GM21390 (cell line): ENCODE measurements around the gene SLC44A1.

ENCODE experiments used
- ATAC-seq: cut with Tn5 transposase; IDR thresholded peaks from one replicate; pipeline ENCODE4 v1.9.1; 2021; ENCODE audit not compliant: unreplicated experiment

Gene SLC44A1

DNA sequence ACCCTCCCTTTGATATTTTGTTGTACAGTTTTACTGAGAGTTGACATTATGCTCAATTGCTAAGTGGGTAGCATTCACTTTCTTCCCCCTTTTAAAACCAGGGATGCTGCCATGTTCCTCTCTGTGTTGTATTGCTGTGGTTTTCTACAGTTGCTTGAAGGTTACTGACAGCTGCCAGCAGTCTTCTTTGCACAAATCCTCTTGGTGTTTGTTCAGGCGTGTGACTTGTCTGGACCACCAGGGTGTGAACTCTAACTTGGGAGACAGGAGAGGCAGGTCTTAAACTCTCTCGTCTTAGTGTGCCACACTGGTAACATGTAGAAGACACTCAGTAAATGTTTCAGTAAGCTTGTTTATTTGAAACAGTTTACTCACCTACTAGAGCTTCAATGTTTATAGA, 25.1 kb downstream of the SLC44A1 start:
- no peak for ATAC-seq

DNA sequence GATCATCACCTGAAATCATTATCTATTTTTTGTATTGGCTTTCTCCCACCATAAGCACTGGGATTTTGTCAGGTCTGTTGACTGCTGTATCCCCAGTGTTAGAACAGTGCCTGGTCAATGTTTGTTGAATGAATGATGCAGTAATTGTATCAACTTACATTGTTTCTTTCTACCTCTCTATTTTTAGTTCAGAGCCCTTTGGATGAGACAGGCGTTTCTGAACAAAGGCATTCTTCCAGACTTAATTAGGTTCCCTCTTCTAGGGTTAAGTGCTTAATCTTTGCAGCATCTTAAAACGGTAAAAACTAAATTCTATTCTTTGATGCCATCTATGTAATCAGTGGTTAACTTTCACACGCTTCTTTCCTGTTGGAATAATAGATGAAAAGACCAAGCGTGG, 26.3 kb downstream of the SLC44A1 start:
- ATAC-seq = no peak

- ATAC-seq = no peak
These were observed 29.3 kb downstream of the SLC44A1 start for GRCh38 chr9:105273731-105274130.

- no peak for ATAC-seq
These were observed 30.7 kb downstream of the SLC44A1 start for GRCh38 chr9:105275111-105275510.

- ATAC-seq = no peak
These were observed 31.5 kb downstream of the SLC44A1 start for GRCh38 chr9:105275938-105276337.

- ATAC-seq = no peak
These were observed 34.3 kb downstream of the SLC44A1 start for GRCh38 chr9:105278751-105279150.

- no peak for ATAC-seq
These were observed 36.2 kb downstream of the SLC44A1 start for GRCh38 chr9:105280691-105281090.

- no peak for ATAC-seq
These were observed 36.8 kb downstream of the SLC44A1 start for GRCh38 chr9:105281272-105281671.

- ATAC-seq = no peak
These were observed 37.5 kb downstream of the SLC44A1 start for GRCh38 chr9:105281926-105282325.

DNA sequence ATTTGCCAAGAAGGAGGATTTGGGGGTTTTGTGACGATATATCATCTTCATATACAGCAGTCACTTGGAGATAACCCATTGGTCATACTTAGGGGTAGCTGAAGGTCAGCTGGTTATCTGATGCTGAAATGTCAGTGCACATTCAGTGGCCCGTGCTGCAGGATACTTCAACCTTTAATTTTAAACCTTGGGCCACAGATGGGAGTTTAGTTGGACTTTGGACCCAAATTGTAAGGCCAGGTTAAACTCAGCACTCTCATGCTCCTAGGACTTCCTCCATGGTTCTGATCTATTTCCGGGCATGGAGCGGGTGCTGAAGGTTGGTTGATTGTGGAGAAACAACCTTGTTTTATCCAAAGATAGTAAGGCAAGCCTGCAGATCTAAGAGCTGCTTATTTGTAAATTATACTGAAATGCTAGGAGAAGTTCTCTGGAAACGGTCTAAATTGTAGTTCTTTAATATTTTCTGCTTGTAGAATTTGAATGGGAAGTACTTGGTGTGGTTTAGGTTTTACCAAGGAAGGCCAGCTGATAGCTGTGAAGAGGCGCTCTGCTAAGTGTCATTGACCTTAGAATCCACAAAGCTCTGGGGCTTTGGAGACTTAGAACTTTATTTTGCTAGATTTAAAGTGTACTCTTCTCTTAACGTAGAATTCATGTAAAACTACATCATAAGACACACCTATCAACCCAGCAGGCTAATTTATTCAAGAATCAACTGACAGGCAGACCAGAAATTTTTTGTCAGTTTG, 38.6 kb downstream of the SLC44A1 start:
- ATAC-seq = no peak

GRCh38 chr9:105283795-105284194, 39.3 kb downstream of the SLC44A1 start:
- no peak for ATAC-seq

DNA sequence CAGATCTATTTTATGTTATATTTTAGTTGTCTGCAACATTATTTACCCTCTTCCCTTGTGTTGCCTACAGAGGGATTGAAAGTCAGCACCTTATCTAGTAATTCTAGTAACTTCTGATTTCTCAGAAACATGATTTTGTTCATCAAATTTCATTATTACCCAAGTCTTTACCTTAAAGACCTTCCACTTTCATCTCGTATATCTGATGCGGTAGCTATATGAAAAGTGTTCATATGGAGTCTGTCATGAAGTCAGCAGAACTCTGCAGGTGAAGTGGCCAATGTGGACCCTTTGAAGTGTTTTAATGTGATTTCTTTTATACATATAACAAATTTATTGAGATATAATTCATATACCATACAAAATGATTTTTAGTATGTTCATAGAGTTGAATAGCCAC, 40.0 kb downstream of the SLC44A1 start:
- no peak for ATAC-seq

GRCh38 chr9:105286098-105286497, 41.6 kb downstream of the SLC44A1 start:
- ATAC-seq = no peak

- ATAC-seq = no peak
These were observed 44.9 kb downstream of the SLC44A1 start for GRCh38 chr9:105289305-105289704.

DNA sequence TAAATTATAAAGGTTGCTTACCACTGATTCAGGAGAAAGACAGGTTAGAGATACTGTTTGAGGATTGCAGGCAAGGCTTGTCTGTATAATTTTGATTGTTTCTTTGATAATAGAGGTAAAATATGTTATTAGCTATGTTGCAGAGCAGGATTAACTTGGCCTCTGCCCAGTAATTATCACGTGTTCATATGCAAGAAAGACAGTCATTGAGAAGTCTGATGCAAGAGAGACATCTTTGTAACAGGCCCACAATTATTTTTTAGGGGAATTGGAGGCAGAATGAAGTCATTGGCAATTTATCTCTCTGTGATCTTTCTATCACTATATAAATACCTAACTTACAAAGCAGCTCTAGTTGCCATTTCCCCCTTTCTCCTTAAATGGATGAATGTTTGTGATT, 46.0 kb downstream of the SLC44A1 start:
- no peak for ATAC-seq

DNA sequence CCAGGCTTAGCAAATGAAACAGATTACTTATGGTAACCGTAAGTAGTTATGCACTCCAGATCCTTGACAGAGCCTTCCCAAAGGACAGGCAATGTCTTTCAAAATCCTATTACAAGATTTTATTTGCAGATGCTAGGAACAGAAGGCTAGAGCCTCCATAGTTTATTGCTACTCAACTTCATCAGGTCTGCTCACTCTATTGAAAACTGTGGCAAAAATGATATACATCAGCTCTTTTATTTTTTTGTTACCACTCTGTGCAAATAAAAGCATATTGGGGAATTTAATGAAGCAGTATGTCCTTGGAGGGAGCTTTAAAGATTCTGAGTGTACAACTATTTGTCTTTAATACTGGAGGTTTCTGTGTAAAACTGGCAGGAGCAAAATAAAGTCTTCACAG, 46.5 kb downstream of the SLC44A1 start:
- ATAC-seq = no peak

GRCh38 chr9:105291422-105291859, 47.0 kb downstream of the SLC44A1 start:
- ATAC-seq = no peak

DNA sequence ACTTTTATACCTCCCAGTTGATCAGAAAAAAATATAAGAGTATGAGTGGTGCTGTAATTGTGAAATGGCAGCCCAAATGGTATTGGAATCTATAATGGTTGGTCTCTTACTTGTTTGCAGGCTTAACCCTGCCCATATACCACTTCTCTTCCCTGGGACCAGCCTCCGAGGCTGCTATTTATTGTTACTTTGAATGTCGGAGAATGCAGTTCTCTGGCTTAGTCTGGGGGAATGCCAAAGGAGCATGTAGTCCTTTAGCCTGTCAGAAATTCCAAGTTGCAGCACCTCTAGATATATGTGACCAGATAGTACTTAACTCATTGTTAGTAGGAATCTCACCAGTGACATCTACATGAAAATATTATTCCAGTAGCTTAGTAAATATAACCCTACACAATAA, 47.5 kb downstream of the SLC44A1 start:
- ATAC-seq = no peak

- no peak for ATAC-seq
These were observed 49.0 kb downstream of the SLC44A1 start for GRCh38 chr9:105293408-105293807.

DNA sequence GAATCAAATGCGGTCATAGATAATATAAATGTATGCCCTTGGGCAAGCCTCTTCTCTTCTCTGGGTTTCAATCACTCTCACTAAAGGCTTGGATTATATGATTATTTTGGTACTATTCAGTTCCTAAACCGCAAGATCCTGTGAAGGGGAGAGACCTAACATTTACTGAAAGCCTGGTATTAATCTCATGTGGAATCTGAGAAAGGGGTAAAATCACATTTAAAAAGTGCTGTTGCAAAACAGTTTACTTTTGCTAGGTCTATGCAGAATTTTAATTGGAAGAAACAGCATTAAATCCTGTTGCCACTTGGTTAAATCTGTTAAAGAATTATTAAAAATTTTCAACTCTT, 50.7 kb downstream of the SLC44A1 start:
- no peak for ATAC-seq

GRCh38 chr9:105295986-105296385, 51.5 kb downstream of the SLC44A1 start:
- ATAC-seq = no peak

DNA sequence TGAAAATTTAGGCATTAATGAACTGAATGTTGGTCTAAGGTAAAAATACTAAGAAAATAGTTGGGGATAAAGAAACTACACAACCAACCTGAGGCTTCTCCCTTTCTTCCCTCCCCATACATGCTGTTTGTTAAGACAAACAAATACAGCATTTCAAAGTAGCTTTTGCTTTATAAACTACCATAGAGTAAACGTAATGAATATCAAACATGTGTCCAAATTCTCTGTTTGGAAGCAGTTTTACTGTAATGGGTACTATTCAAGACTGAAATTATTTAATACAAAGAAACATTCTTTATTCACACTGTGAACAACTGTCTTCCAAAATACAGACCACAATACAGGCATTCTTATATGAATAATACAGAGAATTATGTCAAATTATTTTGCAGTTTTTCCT, 52.0 kb downstream of the SLC44A1 start:
- no peak for ATAC-seq

DNA sequence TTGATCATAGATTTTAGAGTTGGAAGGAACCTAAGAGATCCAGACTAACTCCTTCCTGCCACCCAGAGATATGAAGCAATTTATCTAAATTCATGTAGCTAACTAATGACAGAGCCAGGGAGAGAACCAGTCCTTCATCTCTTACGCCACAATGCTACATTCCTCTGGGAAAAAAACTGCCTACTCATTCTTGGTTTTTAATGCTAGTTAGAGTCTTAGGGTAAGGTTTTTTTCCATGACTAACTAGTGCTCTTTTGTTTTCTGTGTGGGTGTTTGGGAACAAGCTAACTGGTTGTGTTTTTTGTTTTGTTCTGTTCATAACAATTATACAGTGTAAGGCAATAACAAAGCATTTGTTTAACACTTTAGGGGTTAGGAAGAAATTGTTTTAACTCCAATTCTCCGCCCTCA, 52.4 kb downstream of the SLC44A1 start:
- no peak for ATAC-seq
